GM21390 (cell line): ENCODE results near the gene HSPA4.
A peak's percentile ranks its signal among the peaks of the same experiment; 100 is the strongest.
"Not testable (repeated sequence)": the region's sequence is repeated elsewhere in the genome, so short reads cannot be mapped to it uniquely, and the experiment has no call there.

Source experiments
- ATAC-seq: cut with Tn5 transposase; IDR thresholded peaks from one replicate; pipeline ENCODE4 v1.9.1; 2021; ENCODE audit not compliant: unreplicated experiment

The HSPA4 gene

GRCh38 chr5:133049726-133050048, 2.1 kb upstream of the HSPA4 start:
- no peak for ATAC-seq

GRCh38 chr5:133050521-133050920, 1.3 kb upstream of the HSPA4 start:
- no peak for ATAC-seq

DNA sequence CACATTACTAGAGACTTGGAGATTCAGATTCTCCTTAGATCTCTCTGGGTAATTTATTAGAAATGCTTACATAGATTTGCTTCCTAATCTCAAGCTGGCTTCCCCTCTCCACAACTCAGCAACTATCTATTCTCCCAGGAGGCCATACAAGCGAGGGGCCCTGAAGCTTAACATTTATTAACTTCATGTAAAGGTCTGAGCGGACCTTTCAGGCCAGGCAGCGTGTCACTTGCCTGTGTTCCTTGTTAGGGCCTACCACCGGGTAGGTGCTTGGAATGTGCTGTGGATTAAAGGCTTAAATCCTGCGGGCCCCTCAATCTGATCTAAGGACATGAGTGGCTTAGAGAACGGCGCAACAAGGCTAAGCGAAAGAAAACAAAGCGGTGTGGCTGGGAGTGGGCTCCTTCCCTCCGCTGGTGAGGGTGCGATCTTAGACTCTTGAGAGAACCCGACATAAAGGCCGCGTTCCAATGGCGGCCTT, 712 bp upstream of the HSPA4 start:
- ATAC-seq = peak; percentile 0

DNA sequence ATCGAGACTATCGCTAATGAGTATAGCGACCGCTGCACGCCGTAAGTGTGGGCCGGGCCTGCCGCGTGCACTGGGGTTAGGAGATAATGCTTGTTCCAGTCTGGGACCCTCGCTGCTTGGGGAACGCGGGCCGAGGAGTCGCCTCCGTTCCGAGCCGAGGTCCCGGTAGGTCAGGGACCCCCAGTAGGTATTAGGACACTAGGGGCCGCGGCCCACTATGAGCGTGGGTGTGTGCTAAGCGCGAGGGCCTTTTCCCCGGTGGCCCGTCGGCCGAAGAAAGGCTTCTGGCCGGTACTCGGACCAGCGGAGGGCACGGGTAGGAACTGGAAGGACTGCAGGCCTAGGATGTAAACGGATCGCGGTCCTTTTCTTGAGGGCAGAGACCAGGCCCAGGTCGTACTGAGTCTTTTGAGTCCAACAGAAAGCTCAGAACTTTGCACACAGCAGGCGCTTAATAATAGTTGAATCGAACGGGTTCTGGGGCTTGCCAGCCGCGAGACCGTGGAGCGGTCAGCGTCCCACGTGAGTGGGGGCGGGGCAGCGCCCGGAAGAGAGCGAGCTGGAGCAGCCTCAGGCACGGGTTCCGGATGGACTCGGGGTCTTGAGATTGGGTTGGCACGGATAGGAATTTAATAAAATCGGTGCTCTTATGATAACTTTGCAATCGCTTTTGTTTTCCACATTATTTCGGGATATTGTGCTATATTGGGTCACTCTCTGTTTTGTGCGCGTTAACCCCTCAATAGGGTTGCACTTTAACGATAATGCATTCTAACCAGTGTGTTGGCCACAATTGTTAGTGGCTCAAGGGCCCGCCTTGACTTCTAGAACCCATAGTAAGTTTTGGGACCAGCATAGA, 733 bp downstream of the HSPA4 start:
- ATAC-seq = peak; percentile 34

- no peak for ATAC-seq
Observed at GRCh38 chr5:133053448-133053847, 1.6 kb downstream of the HSPA4 start.

DNA sequence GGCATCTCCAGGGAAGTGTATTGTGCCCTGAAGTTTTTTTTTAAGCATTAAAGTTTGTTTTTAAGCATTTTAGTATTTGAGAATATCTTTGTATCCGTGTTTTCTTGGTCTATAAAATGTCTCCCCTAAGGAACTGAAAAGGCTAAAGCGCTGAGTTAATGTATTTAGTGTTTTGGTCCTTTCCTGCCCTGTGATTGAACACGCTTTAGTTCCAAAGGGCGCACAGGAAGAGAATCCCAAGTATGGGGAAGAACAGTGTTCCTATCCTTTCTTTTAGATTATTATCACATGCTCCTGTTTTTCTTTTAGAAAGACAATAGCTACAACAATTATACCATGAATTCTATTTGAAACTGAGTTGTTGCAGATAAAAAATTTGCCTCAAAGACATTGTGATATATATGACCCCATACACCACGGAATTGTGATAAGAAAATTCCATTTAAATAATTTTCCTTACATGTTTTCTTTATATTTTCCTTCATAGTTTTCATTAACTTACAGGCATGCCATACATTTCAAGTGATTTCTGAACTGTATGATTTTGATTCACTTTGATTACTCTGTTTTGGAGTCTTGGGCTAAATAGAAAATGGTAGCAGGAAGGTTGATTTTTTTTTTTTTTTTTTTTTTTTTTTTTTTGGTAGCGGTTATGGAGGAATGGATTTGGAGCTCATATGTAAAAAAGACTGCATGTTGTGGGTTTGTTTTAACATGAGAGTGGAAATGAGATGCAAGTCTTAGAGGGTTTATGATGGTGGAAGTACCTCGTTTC, 3.1 kb downstream of the HSPA4 start:
- no peak for ATAC-seq

GRCh38 chr5:133056891-133057290, 5.1 kb downstream of the HSPA4 start:
- no peak for ATAC-seq

- no peak for ATAC-seq
Observed at GRCh38 chr5:133059621-133060020, 7.8 kb downstream of the HSPA4 start.

GRCh38 chr5:133062276-133062675, 10.5 kb downstream of the HSPA4 start:
- ATAC-seq = no peak

DNA sequence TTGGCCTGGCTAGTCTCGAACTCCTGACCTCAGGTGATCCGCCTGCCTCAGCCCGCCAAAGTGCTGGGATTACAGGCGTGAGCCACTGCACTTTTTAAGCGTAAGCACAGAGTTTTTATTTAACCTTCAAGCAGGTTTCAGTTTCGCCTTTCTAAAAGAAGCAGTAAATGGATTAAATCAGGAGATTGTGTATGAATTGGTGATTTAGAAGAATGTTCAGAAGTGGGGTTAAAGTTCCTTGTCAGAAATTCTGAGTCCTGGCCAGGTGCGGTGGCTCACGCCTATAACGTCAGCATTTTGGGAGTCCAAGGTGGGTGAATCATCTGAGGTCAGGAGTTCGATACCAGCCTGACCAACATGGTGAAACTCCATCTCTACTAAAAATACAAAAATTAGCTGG, 12.2 kb downstream of the HSPA4 start:
- ATAC-seq = no peak

GRCh38 chr5:133065471-133065870, 13.7 kb downstream of the HSPA4 start:
- ATAC-seq = no peak

- ATAC-seq = no peak
Observed at GRCh38 chr5:133066045-133066444, 14.2 kb downstream of the HSPA4 start.

- ATAC-seq = no peak
Observed at GRCh38 chr5:133072021-133072420, 20.2 kb downstream of the HSPA4 start.

DNA sequence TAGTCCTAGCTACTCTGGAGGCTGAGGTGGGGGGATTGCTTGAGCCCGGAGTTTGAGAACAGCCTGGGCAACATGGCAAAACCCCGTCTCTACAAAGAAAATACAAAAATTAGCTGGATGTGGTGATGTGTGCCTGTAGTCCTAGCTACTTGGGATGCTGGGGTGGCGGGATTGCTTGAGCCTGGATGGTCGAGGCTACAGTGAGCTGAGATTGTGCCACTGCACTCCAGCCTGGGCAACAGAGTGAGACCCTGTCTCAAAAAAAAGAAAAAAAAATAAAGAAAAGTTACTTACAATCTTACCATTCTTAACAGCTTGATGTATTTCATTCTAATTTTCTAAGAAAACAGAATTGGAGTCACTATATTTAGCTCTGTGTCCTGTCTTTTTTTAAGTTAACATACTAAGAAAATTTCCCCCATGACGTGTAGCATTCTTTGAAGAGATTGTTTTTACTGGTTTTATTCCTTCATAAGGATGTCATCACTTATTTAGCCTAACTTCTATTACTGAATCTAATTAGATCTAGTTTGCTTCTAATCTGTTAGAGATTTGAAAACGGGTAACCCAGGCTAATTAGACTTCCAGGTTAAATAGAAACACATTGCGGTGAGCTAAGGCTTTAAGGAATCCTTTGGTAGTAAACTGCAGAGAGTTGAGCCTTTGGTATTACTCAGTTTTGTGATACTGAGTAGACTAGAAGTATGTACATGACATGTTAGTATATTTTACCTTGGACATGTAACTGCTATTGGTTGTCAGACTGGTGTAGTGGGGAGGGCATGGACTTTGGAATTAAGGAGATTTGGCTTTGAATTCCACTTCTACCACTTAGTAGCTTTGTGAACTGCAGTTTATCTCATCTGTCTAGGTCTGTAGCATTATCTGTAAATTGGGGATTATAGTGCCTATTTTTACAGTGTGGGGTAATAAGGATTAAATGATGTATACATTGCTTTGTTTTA, 24.0 kb downstream of the HSPA4 start:
- ATAC-seq = no peak

DNA sequence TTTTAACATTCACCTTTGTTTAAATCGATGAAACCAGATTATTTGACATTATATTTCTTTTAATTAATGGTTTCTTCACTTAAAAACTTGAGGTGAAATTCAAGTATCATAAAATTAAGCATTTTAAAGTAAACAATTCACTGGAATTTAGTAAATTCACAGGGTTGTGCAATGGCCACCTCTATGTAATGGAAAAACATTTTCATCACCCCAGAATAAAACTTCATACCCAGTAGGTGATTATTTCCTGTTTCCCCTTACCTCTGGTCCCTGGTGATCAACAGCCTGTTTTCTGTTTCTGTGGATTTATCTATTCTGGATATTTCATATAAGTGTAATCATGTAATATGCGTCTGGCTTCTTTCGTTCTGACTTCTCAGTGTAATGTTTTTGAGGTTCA, 27.2 kb downstream of the HSPA4 start:
- no peak for ATAC-seq

- no peak for ATAC-seq
Observed at GRCh38 chr5:133081036-133081435, 29.2 kb downstream of the HSPA4 start.

DNA sequence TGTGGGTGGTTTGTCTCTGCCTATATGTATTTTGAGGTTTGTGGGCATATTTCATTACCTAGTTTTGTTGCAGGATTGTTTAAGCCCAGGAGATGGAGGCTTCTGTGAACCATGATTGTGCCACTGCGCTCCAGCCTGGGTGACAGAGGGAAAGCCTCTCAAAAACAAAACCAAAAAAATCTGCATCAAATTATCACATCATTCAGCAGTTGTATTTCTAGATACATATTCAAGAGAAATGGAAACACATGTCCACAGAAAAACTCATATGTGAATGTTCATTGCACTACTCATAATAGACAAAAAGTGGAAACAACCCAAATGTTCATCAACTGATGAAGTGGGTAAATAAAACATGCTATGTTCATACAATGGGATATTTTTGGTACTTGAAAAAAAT, 29.9 kb downstream of the HSPA4 start:
- ATAC-seq = no peak

DNA sequence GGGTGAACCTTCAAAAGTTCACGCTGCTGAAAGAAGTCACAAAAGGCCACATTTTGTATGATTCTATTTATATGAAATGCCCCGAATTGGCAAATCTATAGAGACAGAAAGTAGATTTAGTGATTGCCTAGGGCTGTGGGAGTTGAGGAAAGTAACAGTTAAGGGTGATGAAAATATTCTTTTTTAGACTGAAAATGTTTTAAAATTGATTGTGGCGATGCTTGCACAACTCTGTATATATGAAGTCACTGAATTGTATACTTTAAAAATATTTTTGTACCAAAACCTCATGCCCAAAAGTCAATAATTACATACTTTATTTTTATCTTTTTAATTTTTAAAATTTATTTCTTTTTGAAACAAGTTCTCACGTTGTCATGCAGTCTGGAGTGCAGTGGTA, 30.3 kb downstream of the HSPA4 start:
- no peak for ATAC-seq

DNA sequence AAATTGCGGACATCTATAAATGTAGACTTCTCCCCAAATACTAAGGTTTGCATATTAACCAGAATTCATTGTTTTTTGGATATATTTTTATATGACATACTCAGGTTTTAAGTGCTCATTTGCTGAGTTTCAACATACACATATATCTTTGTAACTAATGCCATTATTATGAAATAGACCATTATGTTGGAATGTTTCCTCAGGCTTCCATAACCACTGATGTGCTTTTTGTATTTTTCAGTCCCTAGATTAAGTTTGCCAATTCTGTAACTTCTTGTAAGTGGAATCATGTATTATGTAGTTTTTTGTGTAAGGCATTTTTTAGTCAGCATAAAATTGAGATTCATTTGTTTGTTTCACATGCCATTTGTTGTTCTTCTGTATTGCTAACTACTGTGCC, 32.1 kb downstream of the HSPA4 start:
- no peak for ATAC-seq

GRCh38 chr5:133085171-133085570, 33.4 kb downstream of the HSPA4 start:
- ATAC-seq = not testable (repeated sequence)

DNA sequence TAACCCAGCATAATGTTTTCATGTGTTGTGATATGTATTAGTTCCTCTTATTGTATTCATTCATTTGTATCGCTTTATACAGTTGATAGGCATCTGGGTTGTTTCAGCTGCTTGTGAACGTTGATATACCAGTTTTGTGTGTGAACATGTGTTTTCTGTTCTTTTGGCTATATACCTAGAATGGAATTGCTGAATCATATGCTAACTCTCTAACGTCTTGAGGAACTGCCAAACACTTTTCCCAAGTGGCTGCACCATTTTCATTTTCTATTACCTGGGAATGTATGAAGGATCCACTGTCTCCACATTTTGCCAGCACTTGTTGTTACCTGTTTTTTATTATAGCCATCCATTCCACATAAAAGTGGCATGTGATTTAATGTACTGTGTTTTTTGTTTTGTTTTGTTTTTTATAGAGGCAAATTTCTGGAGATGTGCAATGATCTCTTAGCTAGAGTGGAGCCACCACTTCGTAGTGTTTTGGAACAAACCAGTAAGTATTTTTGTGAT, 34.6 kb downstream of the HSPA4 start:
- no peak for ATAC-seq
